ENCODE data around the gene CANT1.
A peak's percentile ranks its signal among the peaks of the same experiment; 100 is the strongest.

CANT1 gene

DNA sequence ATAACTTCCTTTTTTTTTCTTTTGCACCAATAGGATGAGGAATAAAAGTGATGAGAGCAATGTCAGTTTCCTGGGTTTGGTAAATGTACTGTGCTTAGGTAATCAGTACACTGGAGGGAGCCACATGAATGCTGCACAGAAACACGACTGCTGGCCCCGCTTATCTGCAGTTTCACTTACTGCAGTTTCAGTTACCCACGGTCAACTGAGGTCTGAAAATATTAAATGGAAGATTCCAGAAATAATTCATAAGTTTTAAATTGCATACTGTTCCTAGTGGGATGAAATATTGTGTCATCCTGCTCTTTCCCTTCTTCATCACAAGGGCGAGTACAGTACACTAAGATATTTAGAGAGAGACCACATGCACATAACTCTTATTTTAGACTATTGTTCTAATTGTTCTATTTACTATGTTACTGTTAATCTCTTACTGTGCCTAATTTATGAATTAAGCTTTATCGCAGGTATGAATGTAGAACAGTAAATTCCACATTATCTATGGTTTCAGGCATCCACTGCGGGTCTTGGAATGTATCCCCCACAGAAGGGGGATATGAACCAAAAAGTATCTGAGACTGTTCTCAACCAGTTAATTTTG, 23.4 kb downstream of the CANT1 start:
- H3K4me3 ChIP-seq (ENCODE audit: low read depth, low read length): peak overlapping the region; percentile 33
- no peak for DNase-seq (ENCODE audit: low read depth)

GRCh38 chr17:78985395-78985794, 24.2 kb downstream of the CANT1 start:
- DNase-seq (ENCODE audit: low read depth): no peak
- no peak overlapping the region for H3K4me3 ChIP-seq (ENCODE audit: low read depth, low read length)

- DNase-seq (ENCODE audit: low read depth): no peak
- no peak overlapping the region for H3K4me3 ChIP-seq (ENCODE audit: low read depth, low read length)
These were observed 28.3 kb downstream of the CANT1 start for GRCh38 chr17:78981010-78981888.

DNA sequence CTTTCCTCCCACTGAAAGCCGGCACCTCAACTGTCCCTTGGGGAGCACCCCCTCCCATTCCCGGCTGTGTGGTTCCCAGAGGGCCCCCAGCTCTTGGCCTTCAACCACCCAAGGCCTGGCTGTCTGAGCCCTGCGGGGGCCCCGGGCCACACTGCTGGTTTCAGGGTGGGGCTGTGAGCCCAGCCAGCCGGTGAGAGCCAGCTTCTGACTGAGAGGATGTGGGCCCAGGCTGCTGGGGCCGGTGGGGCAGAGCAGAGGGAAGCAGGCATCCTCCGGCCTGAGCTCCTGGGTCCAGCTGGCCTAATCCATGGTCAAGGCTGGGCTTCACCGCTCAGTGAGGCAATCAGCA, 29.0 kb downstream of the CANT1 start:
- H3K4me3 ChIP-seq (ENCODE audit: low read depth, low read length): no peak overlapping the region
- DNase-seq (ENCODE audit: low read depth): no peak

DNA sequence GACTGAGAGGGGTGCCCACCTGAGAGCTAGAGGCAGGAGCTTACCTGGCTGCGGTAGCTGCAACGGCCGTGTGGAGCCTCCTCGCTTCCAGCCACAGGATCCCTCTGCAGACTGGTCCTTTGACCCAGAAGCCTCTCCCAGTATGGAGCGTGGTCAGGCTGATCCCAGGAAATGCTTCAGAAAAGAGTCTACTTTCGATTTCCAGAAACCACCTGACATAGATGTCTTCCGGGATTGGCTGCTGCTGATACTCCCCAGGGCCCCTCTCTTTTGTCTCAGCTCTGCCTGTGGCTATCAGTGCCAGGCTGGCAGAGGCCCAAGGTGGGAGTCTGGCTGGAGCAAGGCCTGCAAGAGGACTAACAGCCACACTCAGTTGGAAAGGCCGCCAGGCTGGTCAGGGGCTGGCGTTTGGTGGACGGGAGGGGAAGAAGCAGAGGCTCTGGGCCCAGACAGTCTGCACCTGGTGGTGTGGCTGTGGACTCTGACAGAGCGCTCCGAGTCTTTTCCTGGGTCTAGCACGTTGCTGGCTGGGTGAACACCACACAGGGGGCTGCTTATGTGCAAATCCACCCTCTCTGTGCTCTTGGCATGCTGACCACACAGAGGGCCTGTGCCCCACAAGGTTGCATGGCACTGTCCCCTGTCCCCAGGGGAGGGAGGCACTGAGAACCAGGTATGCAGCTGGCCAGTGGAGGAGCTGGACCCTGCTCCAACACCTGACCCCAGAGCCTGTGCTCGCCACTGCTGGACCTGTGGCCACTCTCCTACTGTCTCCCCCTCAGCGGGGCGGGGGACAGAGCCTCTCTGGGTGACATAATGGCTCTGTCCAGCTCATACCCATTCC, 29.6 kb downstream of the CANT1 start, which contains the start of gene LGALS3BP:
LGALS3BP (minus strand) TSS at position 144 of the 844 bp plus-strand sequence. CDS start 2,732 bp downstream, outside the sequence.
- peak; percentile 46 for DNase-seq (ENCODE audit: low read depth)
- H3K4me3 ChIP-seq (ENCODE audit: low read depth, low read length): peak within 1 kb of the TSS; percentile 12

GRCh38 chr17:78977997-78978973, 31.3 kb downstream of the CANT1 start:
- H3K4me3 ChIP-seq (ENCODE audit: low read depth, low read length): no peak overlapping the region
- no peak for DNase-seq (ENCODE audit: low read depth)

DNA sequence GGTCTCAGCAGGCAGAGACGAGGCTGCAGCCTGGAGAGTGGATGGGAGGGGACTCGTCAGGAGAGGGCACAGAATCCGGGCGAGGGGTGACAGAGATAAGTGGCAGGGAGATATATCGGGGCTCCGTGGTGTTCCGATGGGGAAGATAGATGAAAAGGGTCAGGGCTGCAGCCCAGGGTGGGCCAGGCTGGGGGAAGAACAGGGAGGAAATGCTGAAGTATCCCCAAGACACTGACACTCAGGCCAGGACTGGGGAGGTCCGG, 32.0 kb downstream of the CANT1 start:
- H3K4me3 ChIP-seq (ENCODE audit: low read depth, low read length): no peak overlapping the region
- DNase-seq (ENCODE audit: low read depth): no peak

DNA sequence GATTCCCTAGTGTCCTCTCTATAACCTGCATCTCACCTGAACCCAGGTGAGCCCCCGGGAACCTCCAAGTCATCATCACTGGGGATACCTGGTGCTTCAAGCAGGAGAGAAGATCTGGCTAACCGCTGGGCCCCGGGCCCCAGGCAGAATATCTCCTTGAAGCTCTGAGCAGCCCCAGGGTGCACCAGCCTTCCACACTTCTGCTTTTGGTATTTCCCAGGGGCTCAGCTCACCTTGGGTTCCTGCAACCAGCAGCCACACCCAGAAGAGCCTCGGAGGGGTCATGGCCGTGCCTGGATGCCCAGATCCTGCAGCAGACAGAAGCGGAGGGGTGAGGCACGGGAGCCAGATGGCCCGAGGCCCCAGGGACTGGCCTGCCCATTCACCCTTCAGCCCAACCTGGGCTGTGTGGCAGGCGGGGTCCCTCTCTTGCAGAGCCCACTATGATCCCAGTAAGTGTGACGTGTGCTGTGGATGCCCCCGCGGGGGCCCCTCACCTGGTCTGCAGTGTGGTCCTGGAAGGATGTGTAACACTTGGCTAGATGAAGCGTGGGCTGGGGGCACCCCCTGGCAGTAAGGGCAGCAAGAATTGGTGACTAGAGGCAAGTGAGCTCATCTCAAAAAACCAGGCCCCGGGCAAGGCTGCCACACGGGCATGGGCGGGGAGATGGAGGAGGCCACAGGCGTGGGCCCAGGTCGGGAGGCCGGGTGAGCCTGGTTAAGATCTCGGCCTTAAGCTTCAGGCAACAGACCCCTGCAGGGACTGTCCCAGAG, 32.5 kb downstream of the CANT1 start:
- H3K4me3 ChIP-seq (ENCODE audit: low read depth, low read length): no peak overlapping the region
- no peak for DNase-seq (ENCODE audit: low read depth)

- DNase-seq (ENCODE audit: low read depth): peak; percentile 69
- peak overlapping the region; percentile 7 for H3K4me3 ChIP-seq (ENCODE audit: low read depth, low read length)
These were observed 34.7 kb downstream of the CANT1 start for GRCh38 chr17:78974635-78975591.

GRCh38 chr17:78973792-78974520, 35.6 kb downstream of the CANT1 start:
- H3K4me3 ChIP-seq (ENCODE audit: low read depth, low read length): no peak overlapping the region
- no peak for DNase-seq (ENCODE audit: low read depth)

DNA sequence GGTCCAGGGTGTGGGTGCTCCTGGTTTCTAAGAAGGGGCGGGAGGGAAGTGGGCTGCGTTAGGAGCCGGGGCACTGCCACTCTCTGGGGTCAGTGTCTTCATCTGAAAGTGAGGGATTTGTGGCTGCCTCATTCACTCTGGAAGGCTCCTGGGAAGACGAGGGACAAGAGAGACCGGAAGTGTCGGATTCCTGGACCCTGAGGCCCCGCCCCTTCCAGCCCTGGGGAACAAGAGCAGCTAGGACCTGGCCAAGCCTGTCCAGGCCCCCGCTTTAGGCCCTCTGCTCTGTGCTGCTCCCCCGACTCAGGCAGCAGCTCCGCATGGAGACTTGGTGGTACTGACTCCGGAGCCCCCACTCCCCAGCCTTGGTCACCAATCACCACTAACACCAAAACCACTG, 36.4 kb downstream of the CANT1 start:
- DNase-seq (ENCODE audit: low read depth): no peak
- no peak overlapping the region for H3K4me3 ChIP-seq (ENCODE audit: low read depth, low read length)

- no peak overlapping the region for H3K4me3 ChIP-seq (ENCODE audit: low read depth, low read length)
- no peak for DNase-seq (ENCODE audit: low read depth)
These were observed 37.0 kb downstream of the CANT1 start for GRCh38 chr17:78972507-78973105.

DNA sequence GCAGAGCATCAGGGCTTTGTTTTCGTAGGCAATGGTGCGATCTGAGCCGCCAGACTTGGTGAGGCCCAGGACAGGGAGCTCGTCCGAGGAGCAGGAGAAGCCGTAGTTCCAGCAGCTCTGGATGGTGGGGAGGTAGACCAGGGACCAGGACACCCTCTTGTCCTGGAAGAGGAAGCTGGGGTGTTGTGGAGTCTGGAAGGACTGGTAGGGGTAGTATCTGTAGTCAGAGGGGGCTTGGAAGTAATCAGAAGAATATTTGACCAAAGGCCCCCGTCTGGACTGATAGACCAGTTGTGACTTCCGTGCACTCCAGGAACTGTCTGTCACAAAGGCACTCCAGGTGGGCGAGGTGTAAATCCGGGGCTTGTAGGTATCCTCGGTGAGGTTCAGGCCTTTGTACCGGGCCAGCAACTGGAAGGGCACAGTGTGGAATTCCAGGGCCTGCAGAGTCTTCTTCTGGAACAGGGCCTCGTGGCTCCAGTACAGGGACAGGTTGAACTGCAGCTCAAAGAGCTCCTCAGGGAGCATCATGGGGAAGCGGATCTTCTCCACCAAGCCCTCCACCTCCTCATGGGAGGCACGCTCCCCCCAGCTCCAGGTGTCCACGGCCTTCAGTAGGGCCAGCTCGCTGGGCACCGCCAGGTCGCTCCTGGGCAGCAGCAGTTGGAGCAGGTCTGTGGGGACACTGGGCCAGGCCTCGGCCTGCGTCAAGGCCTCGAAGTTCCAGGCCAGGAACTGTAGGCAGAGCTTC, 37.6 kb downstream of the CANT1 start:
- DNase-seq (ENCODE audit: low read depth): no peak
- no peak overlapping the region for H3K4me3 ChIP-seq (ENCODE audit: low read depth, low read length)

DNA sequence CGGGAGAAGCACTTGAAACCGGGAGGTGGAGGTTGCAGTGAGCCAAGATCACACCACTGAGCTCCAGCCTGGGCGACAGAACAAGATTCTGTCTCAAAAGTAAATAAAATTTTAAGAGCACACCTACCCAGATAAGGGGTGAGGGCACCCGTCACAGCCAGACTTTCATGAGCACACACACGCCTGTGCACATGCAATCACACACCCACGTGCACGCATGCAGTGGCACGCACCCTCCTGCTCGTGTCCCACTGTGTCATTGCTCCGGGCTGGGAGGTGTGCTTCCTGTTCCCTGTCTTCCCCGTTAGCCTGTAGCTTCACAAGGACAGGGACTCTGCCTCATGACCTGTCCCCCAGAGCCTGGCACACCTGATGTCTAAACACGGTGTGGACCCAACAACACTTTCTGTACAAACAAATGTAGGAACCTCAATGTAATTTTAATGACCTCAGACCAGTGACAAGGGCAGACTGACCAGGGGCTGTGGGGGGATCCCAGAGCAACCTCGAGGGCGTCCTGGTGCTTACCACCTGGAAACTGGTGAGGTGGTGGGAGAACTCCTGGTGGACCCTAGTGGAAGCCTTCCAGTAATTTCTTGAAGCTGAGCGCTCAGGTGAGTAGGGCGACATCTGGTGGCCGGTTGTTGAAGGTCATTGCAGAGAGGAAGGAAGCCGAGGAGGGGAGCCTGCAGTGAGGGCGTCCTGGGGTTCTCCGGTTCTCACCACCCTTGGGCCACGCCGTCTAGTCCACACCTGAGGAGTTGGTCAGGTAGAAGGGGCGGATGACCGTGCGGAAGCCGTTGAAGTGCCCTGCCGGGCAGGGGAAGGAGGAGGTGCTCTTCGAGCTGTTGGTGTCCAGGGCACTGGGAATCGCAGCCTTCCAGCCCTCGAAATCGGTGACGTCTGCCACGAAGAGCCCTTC, 38.5 kb downstream of the CANT1 start:
- DNase-seq (ENCODE audit: low read depth): no peak
- no peak overlapping the region for H3K4me3 ChIP-seq (ENCODE audit: low read depth, low read length)

GRCh38 chr17:78969865-78970264, 39.7 kb downstream of the CANT1 start:
- DNase-seq (ENCODE audit: low read depth): no peak
- H3K4me3 ChIP-seq (ENCODE audit: low read depth, low read length): no peak overlapping the region

Measured in skeletal muscle cell (primary cell).